ENCODE measurements around the gene CATSPER1.
A peak's percentile ranks its signal among the peaks of the same experiment; 100 is the strongest.

The CATSPER1 gene

DNA sequence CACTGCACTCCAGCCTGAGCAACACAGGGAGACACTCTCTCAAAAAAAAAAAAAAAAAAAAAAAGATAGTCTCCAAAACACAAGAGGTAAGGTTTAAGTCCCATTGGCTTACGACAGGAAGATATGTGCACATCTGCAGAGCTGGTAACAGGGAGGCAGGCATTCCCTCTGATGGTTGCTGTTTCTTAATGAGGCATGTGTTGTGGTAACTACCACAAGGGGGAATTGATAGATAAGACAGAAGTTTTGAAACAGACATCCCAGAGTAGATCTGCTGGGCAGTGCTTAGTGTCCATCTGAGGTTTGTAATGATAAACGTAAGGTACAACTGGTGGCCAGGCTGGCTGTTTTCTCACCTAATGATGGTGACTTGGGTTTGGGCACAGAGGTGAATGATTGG, 29.0 kb downstream of the CATSPER1 start:
- no peak for DNase-seq

DNA sequence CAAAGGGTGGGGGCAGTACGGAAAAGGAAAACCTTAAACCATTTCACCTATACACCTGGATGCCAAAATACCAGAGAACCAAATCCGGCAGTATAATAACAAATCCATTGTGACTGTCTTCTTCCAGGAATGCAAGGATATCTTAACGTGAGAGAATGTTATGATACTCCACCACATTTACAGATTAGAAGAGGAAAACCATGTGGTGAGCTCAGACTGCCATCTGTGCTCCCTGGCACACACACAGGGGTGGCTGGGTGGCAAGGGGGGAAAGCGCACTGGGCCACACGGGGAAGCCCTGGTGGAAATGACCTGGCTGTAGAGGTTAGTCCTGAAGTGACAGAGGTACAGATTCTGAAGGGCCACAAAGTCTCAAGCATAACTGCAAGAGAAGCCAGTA, 34.2 kb downstream of the CATSPER1 start:
- DNase-seq = no peak

DNA sequence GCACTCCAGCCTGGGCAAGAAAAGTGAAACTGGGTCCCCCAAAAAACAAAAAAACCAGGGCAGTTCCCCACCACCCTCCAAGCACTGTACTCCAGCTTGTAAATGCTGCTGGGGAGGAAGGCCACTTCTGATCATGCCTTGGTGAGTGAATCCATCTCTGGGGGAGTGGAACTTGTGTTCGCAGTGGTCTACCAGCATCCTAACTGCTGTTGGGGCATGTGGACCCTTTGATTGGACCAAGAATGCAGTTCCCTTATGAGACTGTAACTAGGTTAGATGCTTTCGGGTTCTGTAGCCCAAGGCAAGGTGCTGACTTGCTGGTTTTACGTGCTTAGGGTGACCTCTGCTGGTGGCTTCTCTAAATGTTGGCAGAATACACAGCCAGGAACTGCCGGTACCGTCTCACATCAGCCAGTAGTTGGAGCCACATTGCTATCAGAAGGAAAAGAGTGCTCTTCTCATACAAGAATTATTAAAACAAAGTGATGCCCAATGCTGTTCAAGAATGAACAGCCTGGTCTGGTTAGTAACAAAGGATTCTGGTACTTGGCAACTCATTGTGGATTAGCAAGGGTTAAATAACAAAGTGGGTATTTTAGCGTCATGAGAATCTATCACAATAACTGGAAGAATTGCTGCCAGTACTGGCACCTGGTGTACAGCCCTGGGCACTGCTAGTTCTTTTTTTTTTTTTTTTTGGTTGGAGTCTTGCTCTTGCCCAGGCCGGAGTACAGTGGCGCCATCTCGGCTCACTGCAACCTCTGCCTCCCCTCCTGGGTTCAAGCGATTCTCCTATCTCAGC, 37.3 kb downstream of the CATSPER1 start:
- DNase-seq = peak; percentile 81

DNA sequence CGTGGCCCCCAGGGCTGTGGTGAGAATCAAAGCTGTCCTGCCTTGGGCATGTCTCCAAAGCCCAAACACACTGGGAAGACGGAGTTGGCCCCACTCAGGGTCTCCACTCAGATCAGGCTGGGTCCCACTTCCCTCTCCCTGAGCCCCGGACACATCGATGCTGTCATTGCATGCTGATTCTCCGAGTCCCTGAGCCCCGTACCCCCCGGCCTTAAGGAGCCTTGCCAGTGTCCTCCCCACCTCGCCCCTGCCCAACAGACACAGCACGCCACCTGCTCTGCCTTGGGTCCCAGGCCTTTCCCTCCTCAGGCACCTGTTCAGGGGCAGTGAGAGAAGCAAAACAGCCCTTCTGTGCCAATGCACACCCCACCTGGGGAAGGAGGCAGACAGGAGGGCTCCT, 38.9 kb downstream of the CATSPER1 start:
- DNase-seq = no peak

DNA sequence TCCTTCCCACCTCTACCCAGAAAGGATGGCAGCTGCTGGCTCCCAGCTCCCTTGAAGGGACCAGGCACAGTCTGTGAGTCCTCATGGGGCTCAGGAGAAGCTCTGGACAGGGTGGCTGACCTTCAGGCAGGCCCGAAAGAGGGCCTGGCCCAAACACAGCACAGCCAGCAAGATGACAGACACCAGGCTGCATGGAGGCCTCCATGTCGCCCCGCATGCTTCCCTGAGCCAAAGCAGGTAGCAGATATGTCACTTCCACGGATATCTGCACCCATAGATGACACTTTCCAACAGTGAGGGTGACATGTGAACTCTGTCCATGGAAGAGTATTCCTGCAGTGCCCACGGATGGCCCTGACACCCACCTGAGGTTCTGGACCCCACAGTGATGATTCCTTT, 42.7 kb downstream of the CATSPER1 start:
- DNase-seq = no peak

DNA sequence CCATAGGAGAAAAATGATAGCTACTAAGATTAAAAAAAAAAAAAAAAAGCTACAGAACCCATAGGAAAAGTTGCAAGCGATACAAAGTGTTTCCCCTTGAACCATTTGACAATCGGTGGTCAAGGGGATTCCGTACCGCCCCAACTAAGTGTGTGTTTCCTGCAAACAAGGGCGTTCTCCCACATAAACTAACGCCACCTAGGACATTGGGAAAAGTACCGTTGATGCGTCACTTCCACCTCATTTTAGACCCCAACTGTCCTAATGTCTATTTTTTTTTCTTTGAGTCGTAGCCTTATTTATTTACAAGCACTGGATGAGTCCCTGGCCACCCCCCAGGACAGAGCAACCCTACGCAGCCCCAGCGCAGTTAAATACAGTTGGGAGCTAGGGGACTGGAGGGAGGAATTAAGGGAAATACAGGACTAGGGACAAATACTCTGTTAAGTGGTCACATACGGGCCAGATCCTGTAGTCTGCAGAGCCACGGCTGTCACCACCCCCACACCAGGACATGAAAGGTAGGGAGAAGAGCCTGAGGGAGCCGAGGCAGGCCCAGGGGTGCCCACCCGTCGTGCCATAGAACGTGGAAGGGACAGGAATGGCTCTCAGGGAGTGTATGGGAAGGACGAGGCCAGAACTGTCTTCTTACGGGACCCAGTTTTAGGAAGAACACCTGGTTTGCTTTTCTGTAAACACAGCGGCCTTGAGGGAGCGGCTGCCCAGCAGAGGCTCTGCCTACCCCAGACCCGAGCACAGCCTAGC, 43.3 kb downstream of the CATSPER1 start:
- no peak for DNase-seq

DNA sequence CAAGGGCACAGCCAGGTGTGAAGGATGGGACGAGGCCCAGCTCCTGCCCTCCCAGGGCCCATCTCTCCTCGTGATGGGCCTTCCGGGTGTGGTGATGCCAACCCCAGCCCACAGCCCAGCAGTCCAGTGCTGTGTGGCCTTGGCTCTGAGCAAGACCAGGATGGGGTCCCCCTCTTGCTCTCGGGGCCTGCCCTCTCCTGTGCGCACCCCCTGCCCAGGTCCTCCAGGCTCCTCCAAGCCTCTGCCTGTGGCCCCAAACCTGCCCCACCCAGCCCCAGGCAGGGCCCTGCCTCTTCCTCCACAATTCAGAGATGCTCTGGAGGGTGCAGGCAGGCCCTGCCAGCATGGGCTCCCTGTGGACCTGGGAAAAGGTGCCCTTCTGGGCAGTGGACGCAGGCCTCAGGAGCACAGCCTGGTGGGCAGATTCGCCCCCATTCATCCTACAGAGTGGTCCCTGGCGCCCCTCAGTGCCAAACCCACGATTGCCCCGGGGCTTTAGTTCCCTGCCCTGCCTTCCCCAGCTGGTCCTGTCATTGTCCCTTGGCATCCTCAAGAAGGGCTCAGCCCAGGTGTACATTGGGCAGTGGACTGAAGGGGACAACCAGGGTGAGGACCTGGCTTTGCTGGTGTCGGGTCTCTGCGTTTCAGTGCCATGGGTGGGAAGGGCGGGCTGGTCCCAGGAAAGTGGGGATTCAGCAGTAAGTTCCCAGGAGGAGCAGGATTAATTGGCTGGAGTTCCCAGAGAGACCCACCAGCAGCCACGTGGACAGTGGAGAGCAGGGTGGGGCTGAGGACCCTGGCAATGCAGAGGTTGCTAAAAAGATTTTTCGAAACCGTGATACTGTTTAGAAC, 44.1 kb downstream of the CATSPER1 start:
- no peak for DNase-seq

DNA sequence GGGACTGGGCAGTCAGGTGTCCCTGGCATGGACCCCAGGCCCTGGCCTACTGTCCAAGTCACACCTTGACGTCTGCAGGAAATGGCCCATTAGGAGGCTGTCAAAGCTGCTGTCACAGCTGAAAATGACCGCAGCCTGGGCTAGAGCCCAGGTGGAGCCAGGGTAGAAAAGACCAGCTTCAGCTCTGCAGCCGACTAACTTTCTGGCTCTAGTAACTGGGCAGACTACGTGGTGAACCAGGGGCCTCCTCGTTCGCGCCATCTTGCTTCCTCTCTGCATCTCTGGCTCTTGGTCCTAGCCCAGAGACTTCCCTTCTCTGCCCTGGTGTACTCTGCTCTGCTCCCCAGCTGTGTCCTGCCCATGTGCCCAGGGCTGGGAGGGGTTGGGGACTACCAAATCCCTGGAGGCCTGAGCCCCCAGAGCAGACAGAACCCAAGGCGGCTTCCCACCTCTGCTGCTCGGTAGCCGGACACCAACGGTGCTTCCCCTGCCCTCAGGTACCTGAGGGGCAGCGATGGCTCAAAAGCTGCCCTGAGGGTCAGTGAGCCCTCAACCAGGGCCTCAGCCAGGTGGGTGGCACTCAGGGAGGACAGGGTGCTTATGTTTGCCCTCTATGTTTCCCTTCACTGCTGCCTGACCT, 45.1 kb downstream of the CATSPER1 start:
- no peak for DNase-seq

DNA sequence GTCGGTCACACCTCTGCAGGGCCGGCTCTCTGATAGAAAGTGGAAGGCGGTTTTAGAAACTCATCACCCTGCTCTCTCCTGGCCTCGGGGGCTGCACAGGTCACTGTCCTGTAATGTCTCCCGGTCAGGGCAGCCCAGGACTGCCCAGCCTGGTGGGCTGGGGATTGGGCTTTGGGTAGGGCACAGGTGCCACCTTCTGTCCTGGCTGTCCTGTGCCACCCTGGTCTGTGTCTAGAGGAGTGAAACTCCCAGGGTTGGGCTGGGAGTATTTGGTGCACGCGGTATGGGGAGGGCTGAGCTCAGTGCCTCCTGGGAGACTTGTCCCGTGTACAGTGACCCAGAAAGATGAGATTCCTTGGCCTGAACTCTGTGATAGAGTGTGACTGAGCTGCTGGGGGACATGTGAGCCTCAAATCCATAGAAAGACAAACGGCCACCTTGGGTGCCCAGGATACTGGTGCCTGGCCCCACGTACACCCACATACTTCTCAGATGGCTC, 47.0 kb downstream of the CATSPER1 start:
- DNase-seq = no peak

DNA sequence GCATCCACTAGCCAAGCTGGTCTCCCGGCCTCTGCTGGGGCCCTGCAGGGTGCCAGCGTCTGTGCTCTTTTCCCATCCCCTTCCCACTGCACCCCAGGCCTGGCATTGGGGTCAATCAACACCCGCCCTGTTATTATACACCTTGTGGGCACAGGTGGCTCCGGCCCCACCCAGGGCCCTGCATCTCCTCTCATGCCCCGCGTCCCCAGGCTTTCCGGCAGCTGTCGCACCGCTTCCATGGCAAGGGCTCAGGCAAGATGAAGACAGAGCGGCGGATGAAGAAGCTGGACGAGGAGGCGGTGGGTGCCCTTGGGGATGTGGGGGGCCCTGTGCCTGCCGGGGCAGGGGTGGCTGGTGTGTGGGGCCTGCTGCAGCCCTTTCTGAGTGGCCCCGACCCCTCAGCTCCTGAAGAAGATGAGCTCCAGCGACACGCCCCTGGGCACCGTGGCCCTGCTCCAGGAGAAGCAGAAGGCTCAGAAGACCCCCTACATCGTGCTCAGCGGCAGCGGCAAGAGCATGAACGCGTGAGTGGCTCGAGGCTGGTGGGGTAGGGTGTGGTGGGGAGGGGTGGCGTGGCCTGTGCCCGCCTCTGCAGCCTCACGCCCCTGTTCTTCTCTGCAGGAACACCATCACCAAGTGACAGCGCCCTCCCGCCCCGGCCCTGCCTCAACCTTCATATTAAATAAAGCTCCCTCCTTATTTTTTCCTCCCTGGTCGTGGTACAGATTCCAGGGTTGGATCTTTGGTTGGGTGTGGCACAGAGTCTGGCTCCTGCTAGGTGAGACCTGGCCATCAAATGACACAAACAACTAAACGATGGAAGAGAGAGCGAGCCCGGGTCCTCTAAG, 47.7 kb downstream of the CATSPER1 start:
- no peak for DNase-seq

DNA sequence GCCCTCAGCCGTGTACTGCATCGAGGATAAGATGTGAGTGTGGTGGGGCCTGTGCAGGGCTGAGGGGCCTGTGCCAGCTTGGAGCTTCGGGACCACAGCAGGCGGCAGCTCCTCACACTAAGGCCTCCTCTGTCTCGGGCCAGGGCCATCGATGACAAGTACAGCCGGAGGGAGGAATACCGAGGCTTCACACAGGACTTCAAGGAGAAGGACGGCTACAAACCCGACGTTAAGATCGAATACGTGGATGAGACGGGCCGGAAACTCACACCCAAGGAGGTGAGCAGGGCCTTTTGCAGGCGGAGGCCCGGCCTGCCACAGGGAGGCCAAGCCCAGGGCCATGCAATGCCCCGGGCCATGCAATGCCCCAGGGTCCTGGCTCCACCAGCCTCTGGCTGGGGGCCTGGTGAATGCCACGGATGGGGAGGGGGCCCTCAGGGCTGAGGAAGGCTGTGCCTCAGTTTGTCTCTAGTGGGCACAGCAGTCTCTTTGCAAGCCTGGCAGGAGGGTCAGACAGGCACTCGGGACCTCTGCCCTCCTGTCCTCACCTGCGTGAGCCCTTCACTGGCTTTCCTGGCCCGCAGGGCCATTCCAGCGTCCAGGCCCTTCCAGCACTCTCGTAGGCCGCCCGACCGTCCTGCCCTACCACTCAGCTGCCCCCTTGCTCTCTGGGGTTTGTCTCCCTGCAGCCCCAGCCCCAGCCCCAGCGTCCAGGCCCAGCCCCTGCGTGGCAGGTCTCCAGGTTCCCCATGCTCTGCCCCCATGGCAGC, 48.5 kb downstream of the CATSPER1 start:
- no peak for DNase-seq

DNA sequence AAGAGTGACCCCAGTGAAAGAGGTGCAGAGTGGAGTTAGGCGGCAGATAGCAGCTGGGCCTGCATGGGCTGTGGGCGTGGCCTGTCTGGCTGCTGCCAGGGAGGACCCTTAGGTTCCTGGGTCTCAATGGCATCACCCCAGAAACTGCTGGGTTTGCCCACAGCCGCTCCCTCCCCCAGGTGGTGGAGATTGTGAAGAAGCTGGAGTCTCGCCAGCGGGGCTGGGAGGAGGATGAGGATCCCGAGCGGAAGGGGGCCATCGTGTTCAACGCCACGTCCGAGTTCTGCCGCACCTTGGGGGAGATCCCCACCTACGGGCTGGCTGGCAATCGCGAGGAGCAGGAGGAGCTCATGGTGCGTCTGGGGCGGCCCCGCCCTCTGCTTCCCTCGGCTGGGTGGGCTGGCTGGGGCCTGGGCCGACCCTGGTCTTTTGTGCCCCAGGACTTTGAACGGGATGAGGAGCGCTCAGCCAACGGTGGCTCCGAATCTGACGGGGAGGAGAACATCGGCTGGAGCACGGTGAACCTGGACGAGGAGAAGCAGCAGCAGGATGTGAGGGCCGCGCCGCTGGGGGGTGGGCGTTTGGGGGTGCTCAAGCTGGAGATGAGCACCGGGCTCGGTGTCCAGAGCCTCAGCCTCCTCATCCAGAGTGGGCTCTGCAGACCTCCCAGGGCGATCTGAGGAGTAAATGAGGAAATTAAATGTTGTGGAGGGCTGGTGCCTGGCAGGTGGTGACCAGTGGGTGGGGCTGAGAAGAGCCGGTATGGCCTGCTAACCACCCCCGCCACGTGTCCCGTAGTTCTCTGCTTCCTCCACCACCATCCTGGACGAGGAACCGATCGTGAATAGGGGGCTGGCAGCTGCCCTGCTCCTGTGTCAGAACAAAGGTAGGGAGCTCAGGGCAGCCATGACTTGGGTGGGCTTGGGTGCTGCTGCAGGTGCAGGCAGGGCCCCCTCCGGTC, 49.8 kb downstream of the CATSPER1 start:
- no peak for DNase-seq

DNA sequence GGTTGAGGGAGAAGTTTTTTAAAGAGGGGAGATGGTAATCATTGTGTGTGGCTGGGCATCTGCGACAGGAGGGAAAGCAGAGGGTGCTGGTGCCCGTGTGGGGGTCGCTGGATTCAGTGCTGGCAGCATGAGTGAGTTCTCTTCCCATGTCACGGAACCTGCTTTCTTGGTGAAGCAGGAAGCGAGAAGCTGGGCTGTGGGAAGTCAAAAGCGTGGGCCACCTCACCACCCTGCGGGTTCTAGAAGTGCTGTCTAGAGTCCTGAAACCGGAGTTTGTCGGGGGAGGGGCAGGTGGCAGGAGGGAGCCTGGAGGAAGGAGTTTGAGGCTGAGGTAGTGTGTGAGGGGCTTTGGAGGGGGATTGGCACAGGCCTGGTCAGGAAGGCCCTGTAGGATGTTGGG, 50.5 kb downstream of the CATSPER1 start:
- DNase-seq = no peak

DNA sequence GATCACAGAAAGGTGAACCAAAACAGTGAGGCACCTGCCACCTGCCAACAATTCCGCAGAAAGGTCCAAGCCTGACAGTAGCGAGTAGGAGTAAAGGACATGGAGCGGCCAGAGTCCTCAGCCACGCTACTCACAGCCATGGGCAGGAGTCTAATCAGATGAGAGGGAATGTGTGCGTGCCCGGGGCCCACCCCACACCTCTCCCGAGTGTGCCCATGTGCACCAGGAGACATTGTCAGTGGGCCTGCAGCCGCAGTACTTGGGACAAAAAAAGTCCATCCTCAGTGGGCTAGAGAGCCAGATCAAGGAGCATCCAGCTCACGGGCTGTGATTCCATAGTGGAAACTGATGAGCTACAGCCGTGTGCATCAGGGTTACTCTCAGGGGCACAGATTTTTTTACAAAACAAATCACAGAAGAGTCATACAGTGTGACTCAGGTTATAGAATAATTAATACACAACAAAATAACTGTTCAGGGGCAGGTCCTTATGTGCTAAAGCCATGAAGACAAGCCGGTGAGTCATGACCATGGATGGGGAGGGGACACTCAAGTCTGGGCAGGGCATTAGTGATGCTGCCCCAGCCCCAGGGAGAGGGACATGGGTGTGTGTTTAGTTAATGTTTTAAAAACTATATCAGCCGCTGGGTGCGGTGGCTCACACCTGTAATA, 52.7 kb downstream of the CATSPER1 start:
- DNase-seq = no peak

DNA sequence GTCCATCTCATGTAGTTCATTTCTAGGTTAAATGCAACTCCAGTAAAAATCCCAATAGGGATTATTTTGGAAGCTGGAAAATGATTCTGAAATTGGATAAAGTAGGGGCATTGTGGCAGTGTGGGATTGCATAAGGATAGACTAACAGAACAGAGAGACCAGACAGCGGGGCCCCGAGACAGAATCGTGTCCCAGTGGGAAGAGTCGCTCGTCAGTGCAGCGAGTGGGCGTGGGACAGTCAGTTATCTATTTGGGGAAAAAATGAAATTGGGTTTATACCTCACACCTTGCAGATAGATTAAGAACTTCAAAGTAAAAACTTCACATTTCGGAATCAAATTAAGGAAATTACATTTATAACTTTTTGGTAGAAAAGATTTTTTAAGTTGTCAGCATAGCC, 54.2 kb downstream of the CATSPER1 start:
- no peak for DNase-seq

DNA sequence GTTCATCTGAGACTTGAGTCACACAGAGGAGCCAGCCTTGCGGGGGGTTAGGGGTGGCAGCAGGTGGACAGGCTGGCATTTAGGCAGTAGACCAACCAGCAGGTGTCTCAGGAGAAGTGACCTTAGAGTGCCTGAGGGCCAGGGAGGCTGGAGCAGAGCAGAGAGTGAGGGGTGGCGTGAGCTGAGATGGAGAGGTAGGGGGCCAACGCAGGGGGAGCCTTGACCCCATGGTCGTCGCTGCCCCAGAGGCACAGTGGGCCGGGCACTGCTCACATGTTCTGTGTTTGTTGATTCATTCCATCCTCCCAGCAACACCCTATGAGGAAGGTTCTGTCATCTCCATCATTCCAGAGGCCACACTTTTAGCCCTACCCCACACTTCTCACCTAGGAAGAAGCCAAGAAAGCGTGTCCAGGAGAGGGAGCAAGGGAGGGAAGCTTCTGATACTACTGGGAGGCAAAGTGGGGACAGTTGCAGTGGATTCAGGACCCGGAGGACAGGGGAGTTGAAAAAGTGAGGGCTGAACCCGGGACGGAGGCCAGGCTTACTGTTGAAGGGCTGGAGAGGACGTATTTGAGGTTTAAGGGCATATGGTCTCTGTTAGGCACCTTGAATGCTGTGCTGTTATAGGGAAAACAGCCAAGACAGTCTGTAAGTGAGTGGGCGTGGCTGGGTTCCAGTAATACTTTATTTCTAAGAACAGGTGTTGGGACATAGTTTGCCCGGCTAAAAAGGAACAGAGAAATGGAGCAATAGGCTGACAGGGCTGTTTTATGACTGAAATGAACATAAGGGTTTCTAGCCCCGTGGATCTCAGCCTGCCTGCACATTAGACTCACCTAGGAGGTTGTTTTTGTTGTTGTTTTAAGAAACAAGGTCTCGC, 57.4 kb downstream of the CATSPER1 start:
- DNase-seq = no peak

DNA sequence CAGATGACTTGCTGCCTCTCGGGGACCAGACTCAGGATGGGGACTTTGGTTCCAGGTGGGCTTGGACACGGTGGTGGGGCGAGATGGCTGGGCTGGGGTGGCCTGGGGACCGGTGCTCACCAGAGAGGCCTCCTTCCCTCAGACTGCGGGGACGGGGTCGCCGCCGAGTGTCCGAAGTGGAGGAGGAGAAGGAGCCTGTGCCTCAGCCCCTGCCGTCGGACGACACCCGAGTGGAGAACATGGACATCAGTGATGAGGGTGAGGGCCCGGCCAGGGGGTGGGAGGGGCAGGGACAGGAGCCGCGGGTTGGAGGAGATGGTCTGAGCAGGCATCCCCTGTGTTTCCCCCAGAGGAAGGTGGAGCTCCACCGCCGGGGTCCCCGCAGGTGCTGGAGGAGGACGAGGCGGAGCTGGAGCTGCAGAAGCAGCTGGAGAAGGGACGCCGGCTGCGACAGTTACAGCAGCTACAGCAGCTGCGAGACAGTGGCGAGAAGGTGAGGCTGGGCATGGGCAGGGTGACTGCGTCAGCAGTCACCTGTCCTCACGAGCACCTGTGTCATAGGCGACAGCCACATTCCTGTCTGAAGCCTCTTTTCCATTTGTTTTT, 58.8 kb downstream of the CATSPER1 start:
- DNase-seq = no peak

Data from activated T-cell treated with anti-CD3 and anti-CD28 coated beads, Interleukin-2, amount 50 U/mL, for 1 hour (primary cell).